ENCODE measurements around the gene PRTG.

Gene PRTG

GRCh38 chr15:55660153-55660552, 82.8 kb downstream of the PRTG start:
- H3K4me3 ChIP-seq (IDR thresholded peaks at IDR 0.05; ENCODE audit: insufficient read depth, low read depth, low read length) = no peak overlapping the region
- no peaks in the 10 kb centered on the region for H3K36me3 ChIP-seq (ENCODE audit: insufficient read depth)
- no peak for TF ChIP-seq CTCF (conservative IDR thresholded peaks at IDR 0.05; ENCODE audit: low read depth, low read length)
- H3K4me2 ChIP-seq = no peak overlapping the region
- H3K27me3 ChIP-seq (ENCODE audit: insufficient read depth, low read depth) = no peaks in the 10 kb centered on the region
- H2AFZ ChIP-seq (ENCODE audit: low read depth) = no peak overlapping the region
- no peaks in the 10 kb centered on the region for H3K79me2 ChIP-seq (ENCODE audit: insufficient read depth, low read depth)
- peaks cover 36% of the 10 kb centered on the region for H3K4me1 ChIP-seq (ENCODE audit: low read depth, poor library complexity, severe bottlenecking)
- no peaks in the 10 kb centered on the region for H4K20me1 ChIP-seq (ENCODE audit: insufficient read depth)
- no peak overlapping the region for H3K27ac ChIP-seq
- no peak overlapping the region for H3K9ac ChIP-seq

- Histone ChIP-seq H3K4me3 (IDR thresholded peaks at IDR 0.05; ENCODE audit: insufficient read depth, low read depth, low read length) (no peak overlapping the region), H3K27me3 (ENCODE audit: insufficient read depth, low read depth) (no peaks in the 10 kb centered on the region), H3K4me1 (ENCODE audit: low read depth, poor library complexity, severe bottlenecking) (peaks cover 36% of the 10 kb centered on the region), H2AFZ (ENCODE audit: low read depth) (no peak overlapping the region), H3K79me2 (ENCODE audit: insufficient read depth, low read depth) (no peaks in the 10 kb centered on the region), H3K36me3 (ENCODE audit: insufficient read depth) (no peaks in the 10 kb centered on the region), H4K20me1 (ENCODE audit: insufficient read depth) (no peaks in the 10 kb centered on the region), H3K4me2 (no peak overlapping the region), H3K9ac (no peak overlapping the region), H3K27ac (no peak overlapping the region)
- TF ChIP-seq CTCF (conservative IDR thresholded peaks at IDR 0.05; ENCODE audit: low read depth, low read length) = no peak
Observed at GRCh38 chr15:55659481-55659880, 83.5 kb downstream of the PRTG start.

- Histone ChIP-seq H3K27me3 (ENCODE audit: insufficient read depth, low read depth) (no peaks in the 10 kb centered on the region), H3K4me3 (IDR thresholded peaks at IDR 0.05; ENCODE audit: insufficient read depth, low read depth, low read length) (no peak overlapping the region), H4K20me1 (ENCODE audit: insufficient read depth) (no peaks in the 10 kb centered on the region), H3K79me2 (ENCODE audit: insufficient read depth, low read depth) (no peaks in the 10 kb centered on the region), H3K9ac (no peak overlapping the region), H3K27ac (no peak overlapping the region), H3K4me1 (ENCODE audit: low read depth, poor library complexity, severe bottlenecking) (peaks cover 36% of the 10 kb centered on the region), H2AFZ (ENCODE audit: low read depth) (no peak overlapping the region), H3K36me3 (ENCODE audit: insufficient read depth) (no peaks in the 10 kb centered on the region), H3K4me2 (no peak overlapping the region)
- no peak for TF ChIP-seq CTCF (conservative IDR thresholded peaks at IDR 0.05; ENCODE audit: low read depth, low read length)
Observed at GRCh38 chr15:55658886-55659285, 84.1 kb downstream of the PRTG start.

- Histone ChIP-seq H2AFZ (ENCODE audit: low read depth) (no peak overlapping the region), H3K27ac (no peak overlapping the region), H3K9ac (no peak overlapping the region), H3K4me2 (no peak overlapping the region), H3K27me3 (ENCODE audit: insufficient read depth, low read depth) (no peaks in the 10 kb centered on the region), H3K79me2 (ENCODE audit: insufficient read depth, low read depth) (no peaks in the 10 kb centered on the region), H3K4me3 (IDR thresholded peaks at IDR 0.05; ENCODE audit: insufficient read depth, low read depth, low read length) (no peak overlapping the region), H4K20me1 (ENCODE audit: insufficient read depth) (no peaks in the 10 kb centered on the region), H3K36me3 (ENCODE audit: insufficient read depth) (no peaks in the 10 kb centered on the region), H3K4me1 (ENCODE audit: low read depth, poor library complexity, severe bottlenecking) (no peaks in the 10 kb centered on the region)
- TF ChIP-seq CTCF (conservative IDR thresholded peaks at IDR 0.05; ENCODE audit: low read depth, low read length) = no peak
Observed at GRCh38 chr15:55654561-55655031, 88.4 kb downstream of the PRTG start.

All from KMS-11 (cell line).